Activated effector memory CD4-positive, alpha-beta T cell treated with anti-CD3 and anti-CD28 coated beads, Interleukin-2, amount 50 U/mL, for 16 hours (primary cell): ENCODE data around the gene PLCB3.
A peak's percentile ranks its signal among the peaks of the same experiment; 100 is the strongest.
"Not testable (repeated sequence)": the region's sequence is repeated elsewhere in the genome, so short reads cannot be mapped to it uniquely, and the experiment has no call there.

Source experiments
- DNase-seq: peaks from one replicate; pipeline ENCODE4 v3.0.0-alpha.2; 2020

Gene PLCB3

DNA sequence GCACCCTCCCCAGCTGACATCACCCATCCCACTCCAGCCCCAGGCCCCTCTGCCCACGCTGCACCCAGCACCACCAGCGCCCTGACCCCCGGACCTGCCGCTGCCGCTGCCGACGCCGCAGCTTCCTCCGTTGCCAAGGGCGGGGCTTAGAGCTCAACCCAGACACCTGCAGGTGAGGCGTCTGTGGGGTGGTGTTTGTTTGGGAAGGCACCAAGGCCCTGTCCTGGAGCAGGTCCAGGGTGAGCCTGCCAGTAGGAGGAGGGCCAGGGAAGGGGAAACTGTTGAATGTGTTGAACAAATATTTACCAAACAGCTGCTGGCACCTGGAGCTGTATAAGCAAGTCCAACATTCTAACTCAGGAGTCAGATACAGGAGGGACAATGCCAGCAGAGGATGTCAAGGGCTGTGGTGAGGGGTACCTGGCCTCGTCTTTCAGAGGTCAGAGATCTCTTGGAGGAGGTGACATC is 13.8 kb upstream of the PLCB3 start:
- DNase-seq: no peak

- DNase-seq: no peak
Measured at GRCh38 chr11:64238076-64238475, 13.3 kb upstream of the PLCB3 start.

- no peak for DNase-seq
Measured at GRCh38 chr11:64238999-64239398, 12.3 kb upstream of the PLCB3 start.

GRCh38 chr11:64239662-64240434 is 11.5 kb upstream of the PLCB3 start:
- no peak for DNase-seq

GRCh38 chr11:64240435-64241240 is 10.7 kb upstream of the PLCB3 start, which contains the start of gene FKBP2:
Gene FKBP2, plus strand, starts transcription at chr11:64241095. Its CDS starts 1,293 bp downstream, at chr11:64242388.
- peak; percentile 99 for DNase-seq

- DNase-seq: peak; percentile 100
Measured at GRCh38 chr11:64241241-64241490, 10.2 kb upstream of the PLCB3 start.

- no peak for DNase-seq
Measured at GRCh38 chr11:64241491-64242374, 9.6 kb upstream of the PLCB3 start.

DNA sequence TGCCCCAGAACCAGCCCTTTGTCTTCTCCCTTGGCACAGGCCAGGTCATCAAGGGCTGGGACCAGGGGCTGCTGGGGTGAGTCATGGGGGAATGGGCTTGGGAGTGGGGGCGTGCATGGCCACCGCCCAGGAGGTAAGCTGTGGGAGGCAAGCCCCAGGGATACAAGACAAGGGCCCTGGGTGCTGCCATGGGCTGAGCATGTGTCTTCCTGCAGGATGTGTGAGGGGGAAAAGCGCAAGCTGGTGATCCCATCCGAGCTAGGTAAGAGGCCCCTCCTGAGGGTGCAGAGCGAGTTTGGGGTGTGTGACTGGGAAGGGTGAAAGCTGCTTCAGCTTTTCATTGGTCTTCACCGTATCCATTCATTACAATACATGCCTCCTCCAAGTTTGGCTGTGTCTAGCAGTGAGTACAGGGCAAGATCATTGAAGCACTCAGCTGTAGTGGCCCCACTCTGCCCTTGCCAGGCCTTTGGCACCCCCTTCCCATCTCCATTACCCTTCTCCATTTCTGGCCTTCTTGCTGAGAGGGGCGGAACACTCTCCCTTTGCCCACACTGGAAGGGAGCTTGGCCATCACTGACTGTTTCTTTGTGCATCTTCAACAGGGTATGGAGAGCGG is 8.0 kb upstream of the PLCB3 start:
- no peak for DNase-seq

GRCh38 chr11:64244107-64244506 is 7.2 kb upstream of the PLCB3 start:
- no peak for DNase-seq

- no peak for DNase-seq
Measured at GRCh38 chr11:64244966-64245365, 6.4 kb upstream of the PLCB3 start.

GRCh38 chr11:64245401-64245796 is 5.9 kb upstream of the PLCB3 start:
- no peak for DNase-seq

GRCh38 chr11:64245797-64246620 is 5.3 kb upstream of the PLCB3 start:
- DNase-seq: peak; percentile 92

GRCh38 chr11:64246621-64246870 is 4.8 kb upstream of the PLCB3 start:
- not testable (repeated sequence) for DNase-seq

- DNase-seq: peak; percentile 93
Measured at GRCh38 chr11:64246871-64247728, 4.2 kb upstream of the PLCB3 start, which contains the start of gene PPP1R14B. Gene PPP1R14B, minus strand, starts transcription at chr11:64246943. Its CDS starts 270 bp downstream, at chr11:64246673.

DNA sequence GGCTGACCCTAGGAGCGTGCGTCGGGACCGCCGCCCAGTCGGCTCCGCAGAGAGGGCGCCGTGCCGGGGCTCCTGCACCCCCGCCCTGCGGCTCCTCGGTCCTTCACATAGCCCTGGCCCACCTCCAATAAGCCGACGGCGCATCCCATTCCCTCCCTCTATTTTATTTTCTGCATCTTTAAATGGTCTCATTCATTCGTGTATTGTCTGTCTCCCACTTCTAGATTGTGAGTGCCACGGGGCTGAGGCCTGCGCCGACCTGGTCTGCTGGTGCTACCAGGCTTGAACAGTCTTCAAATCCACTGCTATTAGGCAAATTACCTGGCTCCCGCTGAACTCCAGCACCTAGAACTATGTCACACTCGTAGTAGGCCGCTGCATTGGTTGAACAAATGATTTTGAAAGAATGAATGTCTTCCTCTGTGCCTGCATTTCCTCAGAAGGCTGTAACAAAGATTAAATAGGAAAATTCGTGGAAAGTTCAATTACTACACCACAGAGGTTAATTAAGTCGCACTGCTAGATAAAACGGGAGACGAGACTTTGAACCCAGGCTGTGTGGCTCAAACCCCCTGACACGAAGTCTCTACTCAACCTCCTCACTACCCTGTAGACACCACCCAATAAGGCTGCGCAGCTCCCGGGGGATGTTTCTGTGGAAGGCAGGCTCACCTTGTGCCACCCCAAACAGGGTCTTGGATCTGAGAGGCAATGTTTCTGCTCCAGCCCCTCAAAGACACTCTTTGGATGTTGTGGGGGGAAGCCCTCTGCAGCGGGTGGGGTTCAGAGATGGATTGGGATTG is 3.4 kb upstream of the PLCB3 start:
- DNase-seq: no peak

GRCh38 chr11:64248578-64248977 is 2.8 kb upstream of the PLCB3 start:
- DNase-seq: no peak

DNA sequence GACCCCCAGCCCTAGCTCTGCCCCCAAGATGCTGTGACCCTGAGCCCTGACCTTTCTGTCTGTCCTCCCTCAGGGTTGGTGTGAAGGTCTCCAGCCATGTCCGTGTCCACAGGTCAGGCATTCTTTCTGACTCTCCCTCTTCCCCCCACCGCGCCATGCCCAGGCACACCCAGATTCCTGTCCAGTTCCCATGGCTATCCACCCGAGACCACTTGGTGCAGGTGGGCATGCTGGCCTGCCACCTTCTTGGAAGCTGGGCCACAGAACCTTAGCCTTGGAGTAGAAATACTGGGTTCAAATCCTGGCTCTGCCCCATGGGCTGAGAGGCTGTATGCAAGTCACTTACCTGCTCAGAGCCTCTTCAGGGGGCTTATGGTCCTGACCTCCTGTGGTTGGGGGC is 2.3 kb upstream of the PLCB3 start:
- no peak for DNase-seq

DNA sequence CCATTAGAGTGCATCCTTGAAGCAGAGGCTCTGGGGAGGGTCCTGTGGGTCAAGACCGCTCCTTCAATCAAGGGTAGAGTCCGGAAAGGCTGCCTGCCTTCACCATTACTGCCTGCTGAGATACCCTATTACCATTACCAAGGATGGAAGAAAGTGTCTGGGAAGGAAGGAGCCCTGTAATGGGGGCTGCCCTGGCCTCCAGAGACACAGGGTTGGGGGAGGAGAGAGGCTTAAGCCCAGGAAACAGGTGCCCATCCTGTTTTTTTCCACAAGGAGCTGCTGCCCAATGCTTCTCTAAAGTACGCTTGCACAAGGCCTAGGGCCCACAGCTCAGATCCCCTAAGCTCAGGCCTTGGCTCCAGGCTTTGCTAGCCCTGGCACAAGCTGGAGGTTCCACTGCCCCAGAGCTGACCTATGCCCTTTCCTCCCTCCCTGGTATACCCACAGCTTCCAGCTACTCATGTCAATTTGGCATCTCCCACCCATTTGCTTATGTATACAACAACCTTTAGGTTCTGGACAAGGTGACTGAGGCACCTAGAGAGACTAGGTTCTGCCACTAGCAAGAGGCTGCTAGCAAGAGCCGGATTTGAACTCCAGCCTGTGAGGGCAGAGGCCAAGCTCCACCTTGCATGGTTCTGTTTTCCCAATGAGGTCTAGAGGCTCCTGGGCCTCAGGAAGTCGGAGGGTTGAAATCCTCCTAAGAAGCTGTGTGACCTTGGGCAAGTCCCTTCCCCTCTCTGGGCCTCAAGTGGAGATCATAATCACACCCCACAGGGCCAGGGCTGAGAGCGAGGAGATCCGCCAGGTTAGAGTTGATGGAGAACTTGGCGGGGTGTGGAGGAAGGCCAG is 1.5 kb upstream of the PLCB3 start:
- no peak for DNase-seq

DNA sequence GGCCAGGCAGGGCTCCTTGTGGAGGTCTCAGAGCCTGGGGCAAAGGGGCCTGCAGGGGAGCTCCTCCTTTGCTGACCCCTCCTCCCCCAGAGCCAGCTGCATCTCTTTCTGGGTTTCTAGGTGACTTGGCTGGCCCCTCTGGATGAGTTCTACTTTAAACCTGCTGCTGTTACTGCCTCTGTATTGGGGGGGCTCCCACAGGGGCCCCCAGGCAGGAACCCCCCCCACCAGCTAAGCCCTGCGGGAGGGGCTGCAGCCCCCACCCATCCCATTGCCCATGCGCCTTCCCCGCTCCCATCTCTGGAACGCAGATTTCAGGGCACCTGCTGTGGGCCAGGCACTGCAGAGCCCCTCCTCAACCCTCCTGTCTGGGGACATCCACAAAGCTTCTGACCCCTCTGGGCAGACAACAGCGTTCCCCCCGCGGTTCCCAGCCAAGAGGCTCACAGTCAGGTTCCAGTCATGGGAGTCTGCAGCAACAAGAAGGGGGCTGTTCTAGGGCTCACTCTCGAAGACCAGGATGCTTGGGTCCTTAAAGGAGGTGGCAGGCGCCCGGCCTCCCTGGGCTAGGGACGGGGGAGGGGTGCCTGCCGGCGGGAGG is 815 bp upstream of the PLCB3 start:
- no peak for DNase-seq
